ENCODE measurements around the gene RELL1.

The RELL1 gene

DNA sequence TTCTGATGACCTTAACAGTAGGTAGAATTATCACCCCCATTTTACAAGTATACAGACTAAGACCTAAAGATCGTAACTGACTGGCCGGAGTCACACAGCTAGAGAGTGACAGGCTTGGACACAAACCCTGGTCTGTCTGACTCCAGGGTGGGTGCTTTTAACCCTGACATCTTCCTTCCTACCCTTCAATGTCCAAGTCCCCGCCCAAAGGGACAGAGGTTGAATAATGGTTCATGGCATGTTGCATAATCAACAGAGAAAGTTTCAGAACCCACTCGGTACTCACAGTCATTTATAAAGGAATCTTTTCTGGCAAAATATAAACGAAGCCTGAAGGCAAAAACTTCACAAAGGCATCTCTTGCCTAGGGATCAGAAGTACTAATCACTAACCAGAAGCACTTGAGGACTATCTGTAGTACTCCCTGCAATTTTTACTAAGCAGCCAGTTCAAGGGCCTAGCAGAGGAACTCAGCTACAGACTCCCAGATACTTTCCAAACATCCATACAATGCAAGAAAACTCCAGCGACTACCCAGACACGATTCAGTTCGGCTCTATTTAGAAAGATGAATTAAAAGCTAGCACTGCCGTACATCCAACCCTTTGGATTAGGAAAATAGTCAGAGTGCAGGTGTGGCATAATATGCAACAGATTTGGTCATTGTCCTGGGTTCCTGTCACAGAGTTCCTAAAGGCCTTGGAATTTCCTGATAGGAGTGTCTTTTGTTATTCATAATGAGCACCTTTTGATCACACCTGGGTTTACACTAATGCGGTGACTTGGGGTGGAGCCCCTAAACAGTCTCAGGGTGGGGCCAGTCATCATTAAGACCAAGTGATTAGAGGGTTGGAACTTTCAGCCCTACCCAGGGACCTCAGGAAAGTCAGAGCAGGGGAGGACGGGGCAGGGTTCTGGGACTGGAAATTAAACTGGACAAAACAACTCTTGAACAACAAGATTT is 44.0 kb downstream of the RELL1 start:
- no peak for DNase-seq (ENCODE audit: low read depth)
- TF ChIP-seq, protein P1, sequence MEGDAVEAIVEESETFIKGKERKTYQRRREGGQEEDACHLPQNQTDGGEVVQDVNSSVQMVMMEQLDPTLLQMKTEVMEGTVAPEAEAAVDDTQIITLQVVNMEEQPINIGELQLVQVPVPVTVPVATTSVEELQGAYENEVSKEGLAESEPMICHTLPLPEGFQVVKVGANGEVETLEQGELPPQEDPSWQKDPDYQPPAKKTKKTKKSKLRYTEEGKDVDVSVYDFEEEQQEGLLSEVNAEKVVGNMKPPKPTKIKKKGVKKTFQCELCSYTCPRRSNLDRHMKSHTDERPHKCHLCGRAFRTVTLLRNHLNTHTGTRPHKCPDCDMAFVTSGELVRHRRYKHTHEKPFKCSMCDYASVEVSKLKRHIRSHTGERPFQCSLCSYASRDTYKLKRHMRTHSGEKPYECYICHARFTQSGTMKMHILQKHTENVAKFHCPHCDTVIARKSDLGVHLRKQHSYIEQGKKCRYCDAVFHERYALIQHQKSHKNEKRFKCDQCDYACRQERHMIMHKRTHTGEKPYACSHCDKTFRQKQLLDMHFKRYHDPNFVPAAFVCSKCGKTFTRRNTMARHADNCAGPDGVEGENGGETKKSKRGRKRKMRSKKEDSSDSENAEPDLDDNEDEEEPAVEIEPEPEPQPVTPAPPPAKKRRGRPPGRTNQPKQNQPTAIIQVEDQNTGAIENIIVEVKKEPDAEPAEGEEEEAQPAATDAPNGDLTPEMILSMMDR (conservative IDR thresholded peaks at IDR 0.05; ENCODE audit: low read length): no peak
- no peak overlapping the region for H3K4me3 ChIP-seq (ENCODE audit: low read length)

DNA sequence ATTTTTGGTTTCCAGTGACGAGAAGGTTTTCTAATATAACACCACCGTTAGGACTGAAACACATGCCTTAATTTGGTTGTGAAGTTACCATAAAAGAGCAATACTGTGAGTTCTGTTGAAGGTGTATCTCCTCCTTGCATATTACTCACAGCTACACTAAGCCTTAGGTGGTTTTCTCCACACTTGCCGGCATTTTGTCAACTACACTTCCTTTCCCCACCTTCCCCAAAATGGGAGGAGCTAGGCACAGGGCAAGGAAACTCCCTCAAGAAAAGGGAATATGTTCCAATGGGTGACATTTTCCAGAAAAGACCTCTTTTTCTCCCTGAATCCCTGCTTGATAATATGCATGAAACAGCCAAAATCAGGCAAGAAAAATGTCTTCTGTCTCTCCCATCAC is 44.8 kb downstream of the RELL1 start:
- DNase-seq (ENCODE audit: low read depth): no peak
- TF ChIP-seq, protein P1 (conservative IDR thresholded peaks at IDR 0.05; ENCODE audit: low read length): no peak
- no peak overlapping the region for H3K4me3 ChIP-seq (ENCODE audit: low read length)

DNA sequence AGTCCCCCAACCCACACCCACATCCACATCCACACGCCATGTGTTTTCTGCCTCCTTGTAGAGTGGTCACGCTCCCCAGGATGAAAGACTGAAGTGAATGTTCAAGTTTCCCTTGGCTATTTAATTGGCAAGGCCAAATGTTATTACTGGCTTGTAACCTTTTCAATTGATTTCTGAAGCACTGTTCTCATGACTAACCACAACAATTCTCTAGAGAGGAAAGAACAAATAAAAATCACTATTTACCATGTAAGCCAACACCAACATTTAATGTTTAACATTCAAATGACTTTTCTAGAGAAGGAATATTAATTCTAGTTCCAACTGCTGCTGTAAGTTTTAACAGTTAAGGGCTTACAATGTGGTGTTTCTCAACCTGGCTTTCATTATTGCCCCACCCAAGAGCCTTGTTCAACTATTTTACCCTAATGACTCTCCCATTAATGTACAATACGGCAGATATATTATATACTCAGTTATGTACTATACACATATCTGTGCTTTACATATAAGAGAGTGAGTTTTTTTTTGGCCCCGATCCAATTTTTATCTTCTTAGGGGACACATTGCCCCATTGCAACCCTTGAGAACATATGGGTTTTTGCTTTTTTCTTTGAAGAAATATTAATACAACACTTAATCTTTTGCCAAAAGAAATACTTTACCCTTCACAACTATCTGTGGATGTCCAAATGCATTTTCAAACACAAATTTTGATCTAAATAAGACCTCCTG is 46.5 kb downstream of the RELL1 start:
- TF ChIP-seq, protein P1 (conservative IDR thresholded peaks at IDR 0.05; ENCODE audit: low read length): no peak
- DNase-seq (ENCODE audit: low read depth): no peak
- H3K4me3 ChIP-seq (ENCODE audit: low read length): no peak overlapping the region

DNA sequence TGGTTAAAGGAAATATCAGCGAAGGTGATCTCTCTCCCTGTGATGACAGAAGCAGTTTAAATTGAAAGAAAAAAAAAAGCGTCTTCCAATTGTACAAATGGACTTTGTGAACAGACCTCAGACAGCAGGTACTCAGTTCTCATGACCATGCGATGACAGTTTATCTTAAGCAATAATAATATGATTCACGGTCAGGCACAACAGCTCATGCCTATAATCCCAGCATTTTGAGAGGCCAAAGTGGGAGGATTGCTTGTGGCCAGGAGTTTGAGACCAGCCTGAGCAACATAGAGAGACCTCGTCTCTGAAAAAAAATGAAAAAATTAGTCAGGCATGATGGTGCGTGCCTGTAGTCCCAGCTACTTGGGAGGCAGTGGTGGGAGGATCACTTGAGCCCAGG is 51.0 kb downstream of the RELL1 start:
- no peak for DNase-seq (ENCODE audit: low read depth)
- no peak overlapping the region for H3K4me3 ChIP-seq (ENCODE audit: low read length)
- TF ChIP-seq, protein P1 (conservative IDR thresholded peaks at IDR 0.05; ENCODE audit: low read length): no peak

DNA sequence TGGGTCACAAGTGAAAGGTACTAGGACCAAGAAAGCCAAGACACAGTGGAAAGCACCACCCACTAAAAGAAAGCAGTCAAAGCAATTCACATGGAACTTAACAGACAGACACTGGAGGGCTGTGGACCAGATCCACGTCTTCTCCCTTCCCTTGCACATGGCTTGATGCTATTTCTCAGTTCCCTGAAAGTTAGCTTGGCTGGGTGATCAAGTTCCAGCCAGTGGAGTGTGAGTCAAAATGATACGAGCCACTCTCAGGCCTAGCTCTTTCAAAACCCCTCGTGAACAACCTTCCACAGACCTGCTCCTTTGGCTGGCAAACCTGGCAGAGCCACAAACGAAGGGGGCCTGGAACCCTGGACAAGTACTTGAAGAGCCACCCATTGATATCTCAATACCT is 52.0 kb downstream of the RELL1 start:
- TF ChIP-seq, protein P1 (conservative IDR thresholded peaks at IDR 0.05; ENCODE audit: low read length): no peak
- no peak for DNase-seq (ENCODE audit: low read depth)
- no peak overlapping the region for H3K4me3 ChIP-seq (ENCODE audit: low read length)

DNA sequence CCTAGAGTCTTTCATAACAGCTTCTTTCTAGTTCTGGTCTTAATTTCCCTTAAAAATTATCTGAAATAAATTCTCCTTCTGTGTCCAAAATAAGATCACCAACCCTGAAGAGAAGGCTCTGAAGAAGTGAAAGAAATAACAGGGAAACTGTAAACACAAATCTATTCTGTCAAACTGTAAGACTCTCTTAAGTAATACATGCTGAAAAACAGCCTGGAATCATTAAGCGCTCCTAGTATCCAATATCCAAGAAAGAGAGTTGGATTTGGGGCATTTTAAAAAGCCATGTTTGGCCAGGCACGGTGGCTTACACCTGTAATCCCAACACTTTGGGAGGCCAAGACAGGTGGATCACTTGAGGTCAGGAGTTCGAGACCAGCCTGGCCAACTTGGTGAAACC is 53.3 kb downstream of the RELL1 start:
- H3K4me3 ChIP-seq (ENCODE audit: low read length): no peak overlapping the region
- DNase-seq (ENCODE audit: low read depth): peak; percentile 34
- TF ChIP-seq, protein P1 (conservative IDR thresholded peaks at IDR 0.05; ENCODE audit: low read length): no peak
